ENCODE data around the gene ROBO4. TPM values are rescaled to one million over a fixed set of nuclear protein-coding genes. Genes with fewer than 3 reads are reported as not detected.
A peak's percentile ranks its signal among the peaks of the same experiment; 100 is the strongest.

ROBO4 gene
- total RNA-seq (2014; rRNA removed) = 1.6 and 9.7 TPM in 2 replicates
- percentile 58 among the genes with signal in this experiment for Bru-seq, nascent RNA
- percentile 55 among the genes with signal in this experiment for BruChase-seq, experiment 1, labeled RNA remaining after a 6-hour chase
- BruChase-seq, experiment 2, labeled RNA remaining after a 2-hour chase = percentile 53 among the genes with signal in this experiment
- long read RNA-seq, partial matches to known transcripts = 6 of 9 reads
- long read RNA-seq, other reads (novel, unspliced or antisense) = 3 of 9 reads

- DNase-seq (no peak), ATAC-seq (no peak)
- H3F3A ChIP-seq (ENCODE audit: low read length, unreplicated experiment) = peaks cover 15% of the 10 kb centered on the region
- no peak for TF ChIP-seq EZH2 (IDR thresholded peaks at IDR 0.05; ENCODE audit: low read length, unreplicated experiment)
- no peak for TF ChIP-seq CTCF (conservative IDR thresholded peaks at IDR 0.05; ENCODE audit: low read depth, low read length)
- no peak for TF ChIP-seq EZH2phosphoT487 (IDR thresholded peaks at IDR 0.05; ENCODE audit: borderline replicate concordance, low read length)
- no peaks in the 10 kb centered on the region for H3K9me2 ChIP-seq (replicated peaks; ENCODE audit: low read length)
- H3K36me3 ChIP-seq (ENCODE audit: low read depth, low read length) = no peaks in the 10 kb centered on the region
- peak within 1 kb of the TSS; percentile 19; the same call in 1 of the 2 replicates for H3K4me3 ChIP-seq (ENCODE audit: low read length)
- peak within 1 kb of the TSS; percentile 63 for H2AFZ ChIP-seq (ENCODE audit: low read length)
- ChIA-PET POLR2A (ENCODE audit: unreplicated experiment) (interaction anchor here (0.7 to 1.8 kb wide), 2 partner anchors 22 to 172 kb away, joined by 3 to 17 read pairs; no protein-coding TSS in a partner anchor), CTCF (interaction anchor here (1.6 to 1.7 kb wide), 2 partner anchors 22 to 56 kb away, joined by 8 to 20 read pairs; partner anchors contain the start of gene CCDC15)
- BruUV-seq (replicated peaks) = no TSS peak
- peak within 1 kb of the TSS; percentile 71 for H3K4me2 ChIP-seq (ENCODE audit: low read length)
- peak within 1 kb of the TSS; percentile 58 for H3K9ac ChIP-seq (ENCODE audit: low read length)
- no peaks in the 10 kb centered on the region for H3K27me3 ChIP-seq (ENCODE audit: low read length)
- H3K9me3 ChIP-seq (ENCODE audit: low read length) = no peaks in the 10 kb centered on the region
- peaks cover 72% of the 10 kb centered on the region for H3K4me1 ChIP-seq (ENCODE audit: insufficient read depth, low read length)
- 0 out of 2 replicates have a peak, but pooled peaks cover 4% of the 10 kb centered on the region for H3K79me2 ChIP-seq (ENCODE audit: low read length)
- intact Hi-C loops (cut with micrococcal nuclease) = loop anchor here (1.0 kb wide), 2 partner anchors 21 to 60 kb away; no protein-coding TSS in a partner anchor
- peak within 1 kb of the TSS; percentile 88 for H3K27ac ChIP-seq (ENCODE audit: low read length)
- no peaks in the 10 kb centered on the region for H4K20me1 ChIP-seq (ENCODE audit: low read length)
Observed at GRCh38 chr11:124897674-124898262, at the start of gene ROBO4. ROBO4 (minus strand) TSS chr11:124897865; CDS start chr11:124897795, 70 bp downstream.

DNA sequence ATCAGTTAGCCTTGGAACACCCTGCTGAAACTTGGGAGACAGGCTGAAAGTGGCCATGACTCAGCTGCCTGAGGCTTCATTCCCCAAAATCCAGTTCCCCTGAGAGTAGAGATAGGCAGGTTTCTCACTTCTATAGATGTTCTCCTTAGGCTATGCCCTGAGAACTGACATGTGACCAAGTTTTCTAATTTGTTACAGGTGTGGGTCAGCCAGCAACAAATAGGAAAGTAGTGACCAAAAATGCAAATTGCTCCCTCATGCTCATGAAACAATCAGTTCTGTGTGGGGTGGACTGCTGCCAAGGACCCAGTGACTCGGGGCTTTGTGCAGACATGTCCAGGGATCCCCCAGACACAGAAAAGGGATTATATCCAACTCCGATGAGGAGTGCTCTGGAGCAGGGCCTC, 49.1 kb upstream of the ROBO4 start:
- ChIA-PET POLR2A (ENCODE audit: unreplicated experiment) (no interaction called here), CTCF (no interaction called here)
- Histone ChIP-seq H3K9me3 (ENCODE audit: low read length) (no peaks in the 10 kb centered on the region), H3K4me3 (ENCODE audit: low read length) (no peak overlapping the region), H4K20me1 (ENCODE audit: low read length) (no peaks in the 10 kb centered on the region), H3F3A (ENCODE audit: low read length, unreplicated experiment) (no peaks in the 10 kb centered on the region), H3K27me3 (ENCODE audit: low read length) (no peaks in the 10 kb centered on the region), H3K4me1 (ENCODE audit: insufficient read depth, low read length) (peaks cover 4% of the 10 kb centered on the region; the same call in 1 of the 2 replicates), H3K27ac (ENCODE audit: low read length) (no peak overlapping the region), H3K9me2 (replicated peaks; ENCODE audit: low read length) (no peaks in the 10 kb centered on the region), H2AFZ (ENCODE audit: low read length) (no peak overlapping the region), H3K4me2 (ENCODE audit: low read length) (no peak overlapping the region), H3K36me3 (ENCODE audit: low read depth, low read length) (no peaks in the 10 kb centered on the region), H3K79me2 (ENCODE audit: low read length) (no peaks in the 10 kb centered on the region), H3K9ac (ENCODE audit: low read length) (no peak overlapping the region)
- peak; percentile 24 for DNase-seq
- TF ChIP-seq CTCF (conservative IDR thresholded peaks at IDR 0.05; ENCODE audit: low read depth, low read length) (no peak), EZH2 (IDR thresholded peaks at IDR 0.05; ENCODE audit: low read length, unreplicated experiment) (no peak), EZH2phosphoT487 (IDR thresholded peaks at IDR 0.05; ENCODE audit: borderline replicate concordance, low read length) (no peak)
- no TSS peak for BruUV-seq (replicated peaks)
- ATAC-seq = peak; percentile 58
- intact Hi-C loops (cut with micrococcal nuclease) = no loop called here
